Measurements from ENCODE around the gene IGFBP1.
A peak's percentile ranks its signal among the peaks of the same experiment; 100 is the strongest.
"Not testable (repeated sequence)": the region's sequence is repeated elsewhere in the genome, so short reads cannot be mapped to it uniquely, and the experiment has no call there.

IGFBP1 gene

DNA sequence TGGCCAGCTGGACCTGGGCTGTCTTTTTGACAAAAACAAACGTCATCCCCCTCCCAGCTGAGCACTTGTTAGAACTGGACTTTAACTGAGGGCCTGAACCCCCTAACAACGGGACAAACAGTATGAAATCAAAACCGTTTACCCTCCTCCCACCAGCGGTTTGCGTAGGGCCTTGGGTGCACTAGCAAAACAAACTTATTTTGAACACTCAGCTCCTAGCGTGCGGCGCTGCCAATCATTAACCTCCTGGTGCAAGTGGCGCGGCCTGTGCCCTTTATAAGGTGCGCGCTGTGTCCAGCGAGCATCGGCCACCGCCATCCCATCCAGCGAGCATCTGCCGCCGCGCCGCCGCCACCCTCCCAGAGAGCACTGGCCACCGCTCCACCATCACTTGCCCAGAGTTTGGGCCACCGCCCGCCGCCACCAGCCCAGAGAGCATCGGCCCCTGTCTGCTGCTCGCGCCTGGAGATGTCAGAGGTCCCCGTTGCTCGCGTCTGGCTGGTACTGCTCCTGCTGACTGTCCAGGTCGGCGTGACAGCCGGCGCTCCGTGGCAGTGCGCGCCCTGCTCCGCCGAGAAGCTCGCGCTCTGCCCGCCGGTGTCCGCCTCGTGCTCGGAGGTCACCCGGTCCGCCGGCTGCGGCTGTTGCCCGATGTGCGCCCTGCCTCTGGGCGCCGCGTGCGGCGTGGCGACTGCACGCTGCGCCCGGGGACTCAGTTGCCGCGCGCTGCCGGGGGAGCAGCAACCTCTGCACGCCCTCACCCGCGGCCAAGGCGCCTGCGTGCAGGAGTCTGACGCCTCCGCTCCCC is at the start of gene IGFBP1:
TSS of gene IGFBP1 (plus strand) at position 304 of the 808 bp plus-strand sequence. CDS start at position 469, 165 bp downstream.
- DNase-seq (ENCODE audit: insufficient read length, low spot score) = no peak
- FAIRE-seq = no peak

DNA sequence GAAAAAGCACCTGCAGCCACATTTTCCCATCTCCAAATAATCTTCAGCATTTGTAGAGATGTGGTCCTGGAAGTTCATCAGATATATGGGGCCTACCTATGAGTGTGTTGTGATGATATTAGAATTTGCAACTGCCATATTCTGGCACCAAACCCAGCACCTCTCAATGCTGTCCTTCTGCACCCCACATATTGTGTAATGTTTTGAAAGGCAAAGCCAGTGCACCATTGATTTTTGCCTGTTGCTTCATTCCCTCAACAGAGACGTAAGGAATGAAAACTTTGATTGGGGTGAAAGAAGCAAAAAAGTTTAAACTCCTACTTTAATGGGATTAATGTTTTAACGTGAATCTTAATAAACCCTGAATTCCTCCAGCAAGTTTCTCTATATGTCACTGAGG is 49.4 kb upstream of the IGFBP1 start:
- not testable (repeated sequence) for FAIRE-seq; DNase-seq (ENCODE audit: insufficient read length, low spot score)

DNA sequence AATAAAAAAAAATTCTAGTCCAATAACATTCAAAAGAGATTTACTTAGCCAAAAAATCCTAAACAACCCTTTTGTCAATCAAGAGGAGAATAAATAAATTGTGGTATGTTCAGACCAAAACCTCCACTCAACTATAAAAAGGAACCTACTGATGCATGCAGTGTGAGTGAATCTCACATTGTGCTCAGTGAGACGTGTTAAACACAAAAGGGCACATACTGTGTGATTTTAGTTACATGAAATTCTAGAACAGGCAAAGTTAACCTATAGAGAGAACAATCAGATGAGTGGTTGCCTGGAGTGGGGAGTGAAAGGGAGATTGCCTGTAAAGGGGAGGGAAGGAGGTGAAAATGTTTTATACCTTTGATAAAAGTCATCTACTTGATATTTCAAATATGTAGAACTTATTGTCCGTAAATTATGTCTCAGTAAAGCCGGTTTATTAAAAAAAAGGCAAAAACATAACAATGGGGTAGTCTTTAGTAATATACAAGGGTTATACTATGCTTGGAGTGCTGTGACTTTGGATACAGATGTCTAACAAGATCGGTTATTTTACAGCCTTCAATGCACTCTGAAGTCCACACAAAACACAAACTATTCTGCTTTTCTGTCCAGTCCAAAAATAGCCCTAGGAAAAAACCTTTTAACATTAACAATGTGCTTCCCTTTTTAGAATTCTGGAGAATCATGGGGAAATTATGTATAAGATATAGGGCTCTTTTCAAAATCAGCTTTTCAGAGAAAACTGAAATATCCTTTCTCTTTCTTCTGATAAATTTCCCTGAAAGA is 46.2 kb upstream of the IGFBP1 start:
- FAIRE-seq; DNase-seq (ENCODE audit: insufficient read length, low spot score): not testable (repeated sequence)

DNA sequence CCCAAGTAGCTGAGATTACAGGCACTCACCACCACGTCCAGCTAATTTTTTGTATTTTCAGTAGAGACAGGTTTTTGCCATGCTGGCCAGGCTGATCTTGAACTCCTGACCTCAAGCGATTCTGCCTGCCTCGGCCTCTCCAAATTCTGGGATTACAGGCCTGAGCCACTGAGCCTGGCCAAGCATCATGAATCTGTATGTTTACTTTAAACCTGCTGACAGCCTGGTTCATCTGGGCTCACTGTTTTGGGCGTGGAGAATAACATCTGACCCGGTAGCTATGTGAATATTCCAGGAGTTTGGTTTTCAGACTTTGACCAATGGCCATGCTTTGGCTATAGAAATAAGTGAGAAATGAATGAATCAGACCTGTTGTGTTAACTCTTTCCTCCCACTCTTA is 41.8 kb upstream of the IGFBP1 start:
- not testable (repeated sequence) for FAIRE-seq; DNase-seq (ENCODE audit: insufficient read length, low spot score)

DNA sequence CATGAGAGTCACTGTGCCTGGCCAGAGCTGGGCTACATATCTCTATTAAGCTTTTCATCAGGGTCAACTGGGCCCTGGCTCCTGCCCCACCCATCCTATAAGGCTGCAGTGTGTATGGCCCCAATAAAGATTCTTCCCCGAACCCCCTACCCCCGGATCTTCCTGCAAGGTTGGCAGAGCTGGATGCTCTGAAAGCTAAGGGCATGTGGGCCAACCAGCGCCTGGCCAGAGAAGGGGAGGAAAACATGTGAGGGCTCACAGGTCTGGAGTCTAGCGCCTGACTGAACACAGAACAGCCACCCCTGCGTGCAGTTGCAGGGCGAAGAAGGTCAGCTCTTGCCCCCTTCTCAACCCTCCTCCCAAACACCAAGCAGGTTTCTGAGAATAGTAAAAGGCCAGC is 39.6 kb upstream of the IGFBP1 start:
- not testable (repeated sequence) for DNase-seq (ENCODE audit: insufficient read length, low spot score); FAIRE-seq

DNA sequence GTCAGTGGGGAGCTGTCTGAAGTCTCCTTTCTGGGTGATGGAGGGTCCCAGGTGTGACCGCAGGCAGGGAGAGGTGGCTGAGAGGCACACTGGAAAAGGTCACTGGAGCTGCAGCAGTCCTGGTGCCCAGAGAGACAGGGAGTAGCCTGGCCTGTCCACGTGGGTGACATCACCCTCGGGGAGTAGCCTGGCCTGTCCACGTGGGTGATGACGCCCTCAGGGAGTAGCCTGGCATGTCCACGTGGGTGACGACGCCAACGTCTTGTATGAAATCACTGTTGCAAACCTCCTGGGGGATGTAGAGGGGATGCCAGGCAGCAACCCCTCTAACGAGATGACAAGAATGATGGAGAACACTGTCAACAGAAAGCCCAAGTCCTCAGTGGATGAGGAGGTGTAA is 35.3 kb upstream of the IGFBP1 start:
- FAIRE-seq; DNase-seq (ENCODE audit: insufficient read length, low spot score): not testable (repeated sequence)

DNA sequence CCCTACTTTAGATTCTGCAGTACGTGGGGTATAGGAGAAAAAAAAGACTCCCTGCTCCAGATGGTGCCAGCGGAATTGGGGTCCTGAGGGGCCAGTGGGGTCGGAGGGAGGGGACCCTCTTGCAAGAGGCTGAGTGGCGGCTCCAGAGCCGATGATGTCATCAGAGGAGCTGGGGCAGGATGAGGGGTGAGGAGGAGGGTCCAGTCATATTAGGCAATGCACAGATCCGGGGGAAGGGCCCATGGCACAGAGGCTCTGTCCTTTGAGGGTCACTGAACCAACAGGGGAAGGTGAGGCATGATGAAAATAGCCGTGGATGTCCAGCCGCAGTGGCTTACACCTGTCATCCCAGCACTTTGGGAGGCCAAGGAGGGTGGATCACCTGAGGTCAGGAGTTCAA is 34.8 kb upstream of the IGFBP1 start:
- DNase-seq (ENCODE audit: insufficient read length, low spot score); FAIRE-seq: not testable (repeated sequence)

DNA sequence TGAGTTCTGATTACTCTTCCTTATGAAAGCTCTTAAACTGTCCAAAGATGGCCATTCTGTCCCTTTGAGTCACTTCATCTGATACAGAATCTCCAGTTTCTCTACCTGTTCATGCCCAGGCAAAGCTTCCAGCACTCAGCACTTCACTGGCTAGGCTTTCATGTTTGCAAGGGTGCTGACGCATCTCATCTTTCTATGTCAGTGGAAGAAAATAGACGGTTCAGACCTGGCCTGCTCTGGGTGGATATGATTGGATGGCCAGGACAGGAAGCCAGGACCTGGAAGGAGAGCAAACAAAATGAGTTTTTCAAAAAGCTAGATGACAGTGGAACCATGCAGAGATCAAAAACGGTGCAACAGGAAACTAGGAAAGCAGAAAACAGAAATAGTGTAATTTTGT is 32.6 kb upstream of the IGFBP1 start:
- not testable (repeated sequence) for DNase-seq (ENCODE audit: insufficient read length, low spot score); FAIRE-seq

DNA sequence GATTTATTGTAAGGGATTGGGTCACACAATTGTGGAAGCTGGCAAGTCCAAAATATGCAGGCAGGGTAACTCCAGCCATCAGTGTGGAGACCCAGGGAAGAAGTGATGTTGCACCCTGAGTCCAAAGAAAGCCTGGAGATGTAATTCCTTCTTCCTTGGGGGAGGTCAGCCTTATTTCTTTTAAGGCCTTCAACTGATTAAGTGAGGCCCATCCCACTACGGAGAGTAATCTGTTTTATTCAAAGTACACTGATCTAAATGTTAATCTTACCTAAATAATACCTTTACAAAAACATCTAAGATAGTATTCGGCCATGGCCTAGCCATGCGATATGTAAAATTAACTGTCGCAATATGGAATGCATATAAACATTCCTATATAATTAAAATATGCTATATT is 31.4 kb upstream of the IGFBP1 start:
- DNase-seq (ENCODE audit: insufficient read length, low spot score); FAIRE-seq: not testable (repeated sequence)

DNA sequence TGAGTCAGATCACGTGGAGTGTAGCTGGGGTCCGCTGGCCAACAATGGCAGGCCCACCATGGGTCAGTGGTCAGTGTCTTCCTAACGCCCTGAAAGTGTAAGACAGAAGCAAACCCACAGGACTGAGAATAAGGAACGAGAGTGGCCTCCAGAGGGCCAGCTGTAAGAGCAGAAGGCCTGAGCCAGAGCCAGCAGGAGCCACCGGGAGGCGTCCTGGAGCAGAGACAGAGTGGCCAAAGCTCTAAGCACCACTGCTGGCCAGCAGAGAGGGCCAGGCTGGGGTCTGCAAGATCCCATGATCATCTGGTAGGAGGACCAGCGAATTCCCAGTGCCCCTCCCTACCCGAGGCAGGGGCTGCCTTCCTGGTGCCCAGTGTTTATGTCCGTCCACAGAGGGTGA is 24.6 kb upstream of the IGFBP1 start:
- DNase-seq (ENCODE audit: insufficient read length, low spot score) = no peak
- FAIRE-seq = no peak

DNA sequence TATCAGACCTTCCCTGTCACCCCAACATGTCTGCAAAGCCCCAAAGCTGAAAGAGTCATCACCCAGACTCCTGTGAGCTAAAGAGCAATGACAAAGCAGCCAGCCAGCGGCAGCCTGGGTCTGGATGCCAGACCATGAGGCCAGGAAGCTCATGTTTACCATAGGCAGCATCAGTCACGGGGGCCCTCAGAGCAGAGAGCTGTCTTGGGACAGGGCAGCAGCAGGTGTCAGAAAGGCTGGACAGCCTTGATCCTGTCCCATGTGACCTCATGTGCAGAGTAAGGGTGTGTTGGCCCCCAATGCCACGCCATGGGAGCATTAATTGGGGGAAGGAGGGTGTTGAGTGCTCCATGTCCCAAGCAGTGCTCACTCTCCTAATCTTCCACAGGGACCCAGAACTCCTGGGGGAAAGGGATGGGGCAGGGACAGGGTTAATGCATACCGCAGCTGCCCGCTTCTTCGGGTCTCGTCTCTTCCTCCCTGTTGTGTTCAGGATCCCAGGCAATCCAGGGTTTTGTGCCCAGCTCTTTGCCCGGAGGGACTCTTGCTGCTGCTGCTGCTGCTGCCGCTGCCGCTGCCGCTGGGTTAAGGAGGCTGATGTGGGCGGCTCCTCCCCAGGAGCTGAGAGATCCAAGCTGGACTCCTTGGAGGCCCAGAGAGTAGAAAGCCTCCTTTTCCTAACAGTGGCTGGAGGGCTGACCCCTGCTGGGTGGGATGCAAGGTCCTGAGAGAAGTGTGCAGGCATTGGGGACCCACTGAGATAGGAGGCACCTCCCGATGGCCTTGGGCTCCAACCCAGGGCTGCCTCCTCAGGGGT is 22.5 kb upstream of the IGFBP1 start:
- FAIRE-seq (no peak), DNase-seq (ENCODE audit: insufficient read length, low spot score) (no peak)

DNA sequence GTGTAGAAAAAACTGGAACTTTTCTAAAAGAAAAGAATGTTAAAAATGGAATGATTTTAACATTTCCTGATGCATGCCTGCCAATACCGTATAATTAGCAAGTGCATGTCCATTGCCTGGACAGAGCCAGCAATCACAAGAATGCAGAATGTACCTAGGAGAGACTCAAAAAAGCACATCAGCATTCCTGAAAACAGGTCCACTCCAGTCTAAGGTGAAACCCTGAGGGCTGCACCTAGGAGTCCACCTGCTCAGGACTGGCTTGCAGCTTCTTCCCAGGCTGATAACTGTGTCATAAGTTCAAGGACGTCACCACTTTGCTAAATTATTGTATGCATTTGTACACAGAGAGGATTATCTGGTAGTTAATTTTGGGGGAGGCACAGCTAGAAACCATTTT is 20.8 kb upstream of the IGFBP1 start:
- DNase-seq (ENCODE audit: insufficient read length, low spot score) (no peak), FAIRE-seq (no peak)

DNA sequence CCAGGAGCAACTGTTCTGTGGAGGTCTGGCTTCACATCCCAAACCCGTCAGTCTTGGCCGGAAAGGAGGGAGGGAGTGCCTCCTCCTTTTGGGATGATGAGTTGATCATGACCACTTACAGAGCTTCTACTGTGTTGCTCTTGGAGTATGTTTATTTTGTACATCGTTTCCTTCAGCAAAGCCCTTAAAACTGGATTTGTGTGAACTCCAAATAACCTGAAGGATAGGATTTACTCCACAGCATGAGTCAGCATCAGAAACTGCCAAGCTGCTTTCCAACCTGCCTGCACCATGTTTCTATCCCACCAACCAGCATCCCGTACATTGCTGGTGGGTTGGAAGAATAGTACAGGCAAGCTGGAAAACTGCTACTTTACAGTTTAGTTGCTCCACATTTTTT is 18.9 kb upstream of the IGFBP1 start:
- no peak for FAIRE-seq
- no peak for DNase-seq (ENCODE audit: insufficient read length, low spot score)

DNA sequence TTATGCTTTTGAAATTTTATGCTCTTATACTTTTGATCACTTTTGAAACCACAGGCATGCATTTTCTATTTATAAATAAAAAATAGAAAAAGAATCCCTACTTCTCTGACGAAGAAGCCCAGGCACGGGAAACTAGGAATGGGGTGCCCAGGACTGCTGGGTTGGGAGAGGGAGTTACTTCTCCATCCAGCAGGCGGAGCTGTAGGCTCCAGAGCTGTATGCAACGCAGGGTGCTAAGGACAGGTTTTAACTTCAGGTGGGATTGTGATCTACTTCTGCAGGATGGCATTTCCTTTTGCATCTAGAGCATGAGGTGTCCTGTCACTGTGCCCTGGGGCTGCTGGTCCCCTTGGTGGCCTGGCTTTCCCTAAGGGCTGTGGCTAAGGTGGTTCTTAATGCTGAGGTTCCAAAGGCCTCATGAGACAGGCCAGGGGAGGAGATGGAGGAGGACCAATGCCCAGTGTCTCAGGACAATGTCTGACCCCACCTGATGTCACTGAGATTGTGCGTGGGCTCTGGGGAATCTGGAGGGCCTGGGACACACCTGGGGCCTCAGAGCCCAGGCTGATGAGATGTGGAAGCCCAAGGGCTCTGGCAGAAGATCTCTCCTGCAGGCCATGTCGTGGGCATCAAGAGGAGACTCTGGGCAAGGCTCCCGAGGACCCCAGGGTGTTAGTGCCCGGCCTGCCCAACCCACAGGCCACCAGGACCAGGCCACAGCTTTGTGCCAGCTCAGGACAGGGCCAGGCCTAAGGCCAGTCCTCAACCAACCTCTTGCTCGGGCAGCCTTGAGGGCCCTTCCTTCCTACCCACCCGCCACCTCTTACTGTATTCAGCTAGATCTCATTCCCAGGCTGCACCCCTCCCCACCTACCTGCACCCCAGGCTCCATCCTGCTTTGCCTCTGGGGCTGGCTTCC is 15.9 kb upstream of the IGFBP1 start:
- DNase-seq (ENCODE audit: insufficient read length, low spot score) = no peak

DNA sequence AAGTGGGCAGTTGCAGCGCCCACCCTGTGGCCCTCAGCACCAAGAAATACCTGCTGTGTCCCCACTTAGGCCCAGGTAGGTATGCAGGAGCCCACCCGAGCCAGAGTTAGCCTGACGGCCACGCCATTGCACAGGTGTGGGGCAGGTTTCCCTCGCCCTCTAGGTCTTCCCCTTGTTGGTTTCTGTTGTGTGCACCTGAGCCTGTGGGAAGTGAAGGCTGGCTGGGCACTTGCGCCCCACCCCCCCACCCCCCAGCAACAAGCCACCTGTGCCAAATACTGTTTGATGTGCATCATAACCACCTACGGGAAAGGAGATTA is 15.3 kb upstream of the IGFBP1 start, which contains the start of gene CCDC201:
TSS of gene CCDC201 (minus strand) at position 48 of the 320 bp plus-strand sequence. CDS start 75 bp downstream, outside the sequence.
- FAIRE-seq (no peak), DNase-seq (ENCODE audit: insufficient read length, low spot score) (no peak)

More for the DNA sequence above, 15.9 kb upstream of the IGFBP1 start:
- FAIRE-seq = no peak

DNA sequence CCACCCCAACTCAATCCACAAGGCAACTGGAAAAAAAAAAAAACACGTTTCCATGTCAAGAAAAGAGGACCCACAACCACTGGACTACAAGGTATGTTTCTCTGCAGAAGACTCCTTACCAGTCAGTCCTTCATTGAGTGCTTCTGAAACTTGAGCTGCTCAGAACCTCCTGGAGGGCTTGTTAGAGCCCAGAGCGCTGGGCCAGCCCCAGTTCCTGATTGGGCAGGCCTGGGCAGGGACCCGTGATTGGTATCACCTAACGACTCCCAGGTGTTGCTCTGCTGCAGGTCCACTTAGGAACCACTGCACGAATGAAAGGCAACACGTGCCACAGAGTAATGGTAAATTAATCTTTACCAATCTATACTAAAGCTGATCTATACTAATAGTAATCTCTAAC is 14.9 kb upstream of the IGFBP1 start:
- FAIRE-seq (no peak), DNase-seq (ENCODE audit: insufficient read length, low spot score) (no peak)

DNA sequence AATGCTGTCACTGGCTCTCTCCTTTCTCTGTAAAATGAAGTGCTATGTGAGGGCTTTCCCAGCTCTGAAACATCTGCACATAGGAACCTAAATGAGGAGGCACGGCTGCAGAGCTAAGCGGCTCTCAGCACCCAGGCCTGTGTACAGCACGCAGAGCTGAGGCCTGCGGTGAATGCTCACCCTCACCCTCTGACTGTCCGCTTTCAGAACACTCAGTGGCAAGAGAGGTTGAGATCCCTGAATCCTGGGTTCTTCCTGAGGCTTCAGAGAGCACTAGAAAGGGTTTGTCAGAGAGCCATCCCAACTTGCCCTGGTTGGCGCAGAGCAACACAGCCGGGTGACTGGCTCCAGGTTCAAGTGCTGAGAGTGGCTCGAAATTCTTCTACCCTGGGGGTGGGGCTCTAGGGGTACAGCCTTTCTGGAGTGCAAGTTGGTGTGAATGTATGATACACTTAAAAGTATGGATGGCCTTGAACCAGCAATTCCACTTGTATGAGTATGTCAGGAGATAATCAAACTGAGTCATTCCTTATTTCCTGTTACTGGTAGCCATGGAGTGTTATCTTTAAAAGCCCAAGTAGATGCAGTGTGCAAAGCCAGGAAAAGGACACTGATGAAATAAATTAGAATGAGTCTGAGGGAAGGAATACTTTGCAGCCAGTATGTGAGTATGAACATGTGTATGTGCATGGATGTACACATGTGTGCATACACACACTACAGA is 13.7 kb upstream of the IGFBP1 start:
- DNase-seq (ENCODE audit: insufficient read length, low spot score) (peak; percentile 43), FAIRE-seq (peak; percentile 62)

DNA sequence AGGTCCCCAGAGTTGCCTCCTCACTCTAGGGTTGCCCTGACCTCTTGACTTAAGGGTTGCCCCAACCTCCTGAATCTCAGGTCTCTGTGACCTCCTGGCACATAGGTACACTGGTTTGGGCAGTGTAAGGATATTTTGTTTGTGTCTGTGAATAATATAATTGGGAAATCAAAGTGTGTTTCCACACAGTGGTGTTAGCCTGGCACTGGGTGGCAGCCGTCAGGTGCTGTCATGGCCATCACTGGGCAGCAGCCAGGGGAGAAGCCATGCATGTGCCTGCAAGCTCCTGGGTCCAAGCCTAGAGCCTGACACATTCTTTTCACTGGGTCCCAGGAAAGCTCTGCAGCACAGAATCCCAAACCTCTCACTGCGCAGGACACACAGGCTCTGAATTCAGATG is 11.8 kb upstream of the IGFBP1 start:
- FAIRE-seq (no peak), DNase-seq (ENCODE audit: insufficient read length, low spot score) (no peak)

DNA sequence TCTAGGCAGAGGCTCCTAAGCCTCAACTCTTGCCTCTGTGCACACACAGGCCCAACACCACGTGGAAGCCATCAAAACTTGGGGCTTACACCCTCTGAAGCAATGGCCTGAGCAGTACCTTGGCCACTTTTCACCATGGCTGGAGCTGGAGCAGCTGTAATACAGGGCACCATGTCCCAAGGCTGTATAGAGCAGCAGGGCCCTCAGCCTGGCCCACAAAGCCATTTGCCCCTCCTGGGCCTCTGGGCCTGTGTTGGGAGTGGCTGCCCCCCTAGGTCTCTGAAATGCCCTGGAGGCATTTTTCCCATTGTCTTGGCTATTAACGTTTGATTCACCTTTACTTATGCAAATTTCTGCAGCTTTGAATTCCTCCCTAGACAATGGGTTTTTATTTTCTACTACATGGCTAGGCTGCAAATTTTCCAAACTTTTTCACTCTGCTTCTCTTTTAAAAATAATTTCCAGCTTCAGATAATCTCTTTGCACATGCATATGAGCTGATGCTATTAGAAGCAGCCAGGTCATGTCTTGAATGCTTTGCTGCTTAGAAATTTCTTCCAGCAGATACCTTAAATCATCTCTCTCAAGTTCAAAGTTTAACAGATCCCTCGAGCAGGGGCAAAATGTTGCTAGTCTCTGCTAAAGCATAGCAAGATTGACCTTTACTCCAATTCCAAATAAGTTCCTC is 9.7 kb upstream of the IGFBP1 start:
- FAIRE-seq (no peak), DNase-seq (ENCODE audit: insufficient read length, low spot score) (no peak)
